ENCODE results near the gene TXLNA.

GRCh38 chr1:32181563-32181962, 2.1 kb downstream of the TXLNA start:
- TF ChIP-seq POLR2AphosphoS5 (IDR thresholded peaks at IDR 0.05) = no peak
- no peak for TF ChIP-seq CTCF (IDR thresholded peaks at IDR 0.05)
- TF ChIP-seq POLR2A (IDR thresholded peaks at IDR 0.05) = no peak
